Measurements from ENCODE around the gene PITPNC1.

The PITPNC1 gene

DNA sequence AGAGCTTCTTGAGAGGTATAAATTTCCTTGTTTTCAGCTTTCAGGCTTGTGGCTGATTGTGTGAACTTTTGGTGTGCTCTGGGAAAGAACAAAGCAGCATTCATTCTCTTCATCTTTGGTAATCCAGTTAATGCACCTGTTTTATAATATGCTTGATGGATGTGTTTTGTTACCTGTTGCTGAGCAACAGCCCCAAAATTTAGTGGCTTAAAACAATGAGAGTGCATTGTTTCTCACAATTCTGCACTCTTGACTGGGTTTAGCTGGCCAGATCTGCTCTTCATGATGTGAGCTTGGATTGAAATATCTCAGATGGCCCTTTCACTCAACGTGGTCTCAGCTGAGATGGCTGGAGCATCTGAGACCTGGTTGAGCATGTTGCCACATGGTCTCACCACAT, 281.9 kb downstream of the PITPNC1 start:
- no peaks in the 10 kb centered on the region for H3K27me3 Mint-ChIP-seq
- no peaks in the 10 kb centered on the region for H3K36me3 Mint-ChIP-seq (ENCODE audit: low read depth)
- intact Hi-C loops (cut with micrococcal nuclease): no loop called here
- H3K4me3 Mint-ChIP-seq: no peak overlapping the region
- H3K9me3 Mint-ChIP-seq: peaks cover 14% of the 10 kb centered on the region
- no peaks in the 10 kb centered on the region for H3K4me1 Mint-ChIP-seq (ENCODE audit: low read depth)
- no peak overlapping the region for H3K27ac Mint-ChIP-seq

- H3K4me3 Mint-ChIP-seq: no peak overlapping the region
- intact Hi-C loops (cut with micrococcal nuclease): no loop called here
- H3K27me3 Mint-ChIP-seq: no peaks in the 10 kb centered on the region
- peaks cover 14% of the 10 kb centered on the region for H3K9me3 Mint-ChIP-seq
- H3K4me1 Mint-ChIP-seq (ENCODE audit: low read depth): no peaks in the 10 kb centered on the region
- H3K36me3 Mint-ChIP-seq (ENCODE audit: low read depth): no peaks in the 10 kb centered on the region
- H3K27ac Mint-ChIP-seq: no peak overlapping the region
Measured at GRCh38 chr17:67662712-67663111, 285.6 kb downstream of the PITPNC1 start.

DNA sequence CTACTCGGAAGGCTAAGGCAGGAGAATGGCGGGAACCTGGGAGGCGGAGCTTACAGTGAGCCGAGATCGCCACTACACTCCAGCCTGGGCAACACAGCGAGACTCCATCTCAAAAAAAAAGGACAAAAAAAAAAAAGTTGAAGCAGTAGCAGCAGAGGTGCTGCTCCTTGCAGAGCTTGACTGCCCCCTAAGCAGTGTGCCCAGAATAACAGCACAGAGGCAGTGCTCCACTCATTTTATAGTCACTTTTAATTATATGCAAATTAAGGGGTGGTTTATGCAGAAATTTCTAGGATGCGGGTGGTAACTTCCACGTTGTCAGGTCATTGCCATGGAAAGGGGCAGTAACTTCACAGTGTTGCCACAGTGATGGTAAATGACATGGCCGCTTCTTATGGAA, 286.4 kb downstream of the PITPNC1 start:
- no peaks in the 10 kb centered on the region for H3K27me3 Mint-ChIP-seq
- intact Hi-C loops (cut with micrococcal nuclease): no loop called here

DNA sequence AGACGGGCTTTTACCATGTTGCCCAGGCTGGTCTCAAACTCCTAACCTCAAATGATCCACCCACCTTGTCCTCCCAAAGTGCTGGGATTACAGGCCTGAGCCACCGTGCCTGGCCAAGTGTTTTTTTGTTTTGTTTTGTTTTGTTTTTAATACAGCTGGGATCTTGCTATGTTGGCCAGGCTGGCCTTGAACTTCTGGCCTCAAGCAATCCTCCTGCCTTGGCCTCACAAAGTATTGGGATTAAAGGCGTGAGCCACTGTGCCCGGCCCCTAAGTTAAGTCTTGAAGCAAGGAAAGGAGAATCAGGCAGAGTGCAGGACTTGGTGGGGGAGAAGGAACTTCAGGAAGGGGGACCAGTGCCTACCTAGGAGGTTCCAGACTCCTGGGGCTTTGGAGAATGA, 288.9 kb downstream of the PITPNC1 start:
- Mint-ChIP-seq H3K4me3 (no peak overlapping the region), H3K9me3 (no peaks in the 10 kb centered on the region), H3K27me3 (no peaks in the 10 kb centered on the region), H3K27ac (no peak overlapping the region), H3K4me1 (ENCODE audit: low read depth) (no peaks in the 10 kb centered on the region), H3K36me3 (ENCODE audit: low read depth) (peaks cover 8% of the 10 kb centered on the region)
- intact Hi-C loops (cut with micrococcal nuclease): no loop called here

More for the DNA sequence above, 286.4 kb downstream of the PITPNC1 start:
- Mint-ChIP-seq H3K36me3 (ENCODE audit: low read depth) (no peaks in the 10 kb centered on the region), H3K9me3 (peaks cover 7% of the 10 kb centered on the region), H3K4me3 (no peak overlapping the region), H3K27ac (no peak overlapping the region), H3K4me1 (ENCODE audit: low read depth) (no peaks in the 10 kb centered on the region)

DNA sequence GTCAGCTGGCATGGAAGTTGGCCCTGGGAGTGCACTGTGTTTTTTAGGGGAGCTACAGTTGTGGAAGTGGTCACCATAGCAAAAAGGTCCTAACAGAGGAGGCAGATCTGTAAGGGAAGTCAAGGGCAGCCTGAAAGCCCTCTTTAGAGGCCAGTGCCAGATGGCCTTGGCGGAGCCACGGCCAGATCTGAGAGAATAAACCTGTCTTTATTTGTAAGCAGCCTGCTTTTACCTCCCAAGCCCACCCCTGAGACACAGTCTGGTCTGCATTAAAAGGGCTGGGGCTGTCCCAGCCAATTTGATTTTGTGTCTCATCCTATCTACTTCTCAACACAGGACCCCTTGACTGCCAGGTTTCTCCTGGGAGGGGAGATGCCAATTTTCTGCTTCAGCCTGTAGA, 289.6 kb downstream of the PITPNC1 start:
- no peaks in the 10 kb centered on the region for H3K9me3 Mint-ChIP-seq
- H3K4me3 Mint-ChIP-seq: no peak overlapping the region
- no peaks in the 10 kb centered on the region for H3K27me3 Mint-ChIP-seq
- no peaks in the 10 kb centered on the region for H3K4me1 Mint-ChIP-seq (ENCODE audit: low read depth)
- no peak overlapping the region for H3K27ac Mint-ChIP-seq
- peaks cover 8% of the 10 kb centered on the region for H3K36me3 Mint-ChIP-seq (ENCODE audit: low read depth)
- intact Hi-C loops (cut with micrococcal nuclease): no loop called here

DNA sequence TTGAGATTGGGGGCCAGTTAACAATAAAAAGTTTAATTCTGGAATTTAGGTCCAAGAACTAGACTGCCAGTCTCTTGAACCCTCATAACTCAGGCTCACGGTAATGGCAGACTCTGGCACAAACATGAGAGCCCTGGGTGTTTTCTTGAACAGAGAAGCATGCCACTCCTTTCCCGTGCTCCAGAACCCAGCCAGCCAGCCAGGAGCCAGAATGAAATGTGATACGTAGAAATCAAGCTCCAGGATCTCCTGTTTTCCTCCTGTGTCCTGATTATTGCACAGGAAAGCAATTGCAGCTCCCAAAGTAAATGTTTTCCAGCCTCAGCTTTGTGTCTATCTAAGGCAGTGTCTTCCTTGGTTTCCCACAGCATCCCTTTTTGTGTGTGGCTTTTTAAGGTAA, 294.4 kb downstream of the PITPNC1 start:
- Mint-ChIP-seq H3K4me3 (no peak overlapping the region), H3K4me1 (ENCODE audit: low read depth) (no peaks in the 10 kb centered on the region), H3K36me3 (ENCODE audit: low read depth) (peaks cover 14% of the 10 kb centered on the region), H3K27me3 (no peaks in the 10 kb centered on the region), H3K9me3 (no peaks in the 10 kb centered on the region), H3K27ac (no peak overlapping the region)
- intact Hi-C loops (cut with micrococcal nuclease): no loop called here

GRCh38 chr17:67672592-67673335, 295.7 kb downstream of the PITPNC1 start:
- Mint-ChIP-seq H3K9me3 (no peaks in the 10 kb centered on the region), H3K4me1 (ENCODE audit: low read depth) (no peaks in the 10 kb centered on the region), H3K27me3 (no peaks in the 10 kb centered on the region), H3K4me3 (no peak overlapping the region), H3K36me3 (ENCODE audit: low read depth) (peaks cover 23% of the 10 kb centered on the region), H3K27ac (no peak overlapping the region)
- intact Hi-C loops (cut with micrococcal nuclease): no loop called here

DNA sequence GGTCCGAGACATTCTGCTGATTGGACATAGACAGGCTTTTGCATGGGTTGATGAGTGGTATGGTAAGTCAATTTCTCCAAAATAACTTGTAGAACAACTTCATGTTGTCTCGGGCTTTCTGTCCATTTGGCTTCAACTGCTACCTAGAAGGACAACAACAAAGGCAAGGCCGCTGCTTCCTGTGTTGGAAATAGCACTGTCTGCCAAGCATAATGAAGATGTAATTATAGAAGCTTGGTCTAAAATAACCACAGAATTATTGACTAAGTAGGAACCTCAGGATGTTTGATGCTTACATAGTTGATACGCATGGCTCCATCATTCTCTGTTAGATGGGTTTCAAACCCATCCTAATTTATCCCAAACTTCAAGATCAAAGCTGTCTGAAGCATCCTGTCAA, 298.4 kb downstream of the PITPNC1 start:
- no peaks in the 10 kb centered on the region for H3K27me3 Mint-ChIP-seq
- no peak overlapping the region for H3K27ac Mint-ChIP-seq
- intact Hi-C loops (cut with micrococcal nuclease): no loop called here
- H3K4me1 Mint-ChIP-seq (ENCODE audit: low read depth): no peaks in the 10 kb centered on the region
- no peak overlapping the region for H3K4me3 Mint-ChIP-seq
- H3K36me3 Mint-ChIP-seq (ENCODE audit: low read depth): peaks cover 14% of the 10 kb centered on the region
- no peaks in the 10 kb centered on the region for H3K9me3 Mint-ChIP-seq

- Mint-ChIP-seq H3K27me3 (no peaks in the 10 kb centered on the region), H3K36me3 (ENCODE audit: low read depth) (peaks cover 14% of the 10 kb centered on the region), H3K27ac (no peak overlapping the region), H3K4me3 (no peak overlapping the region), H3K4me1 (ENCODE audit: low read depth) (no peaks in the 10 kb centered on the region), H3K9me3 (no peaks in the 10 kb centered on the region)
- intact Hi-C loops (cut with micrococcal nuclease): no loop called here
Measured at GRCh38 chr17:67676305-67676704, 299.2 kb downstream of the PITPNC1 start.

DNA sequence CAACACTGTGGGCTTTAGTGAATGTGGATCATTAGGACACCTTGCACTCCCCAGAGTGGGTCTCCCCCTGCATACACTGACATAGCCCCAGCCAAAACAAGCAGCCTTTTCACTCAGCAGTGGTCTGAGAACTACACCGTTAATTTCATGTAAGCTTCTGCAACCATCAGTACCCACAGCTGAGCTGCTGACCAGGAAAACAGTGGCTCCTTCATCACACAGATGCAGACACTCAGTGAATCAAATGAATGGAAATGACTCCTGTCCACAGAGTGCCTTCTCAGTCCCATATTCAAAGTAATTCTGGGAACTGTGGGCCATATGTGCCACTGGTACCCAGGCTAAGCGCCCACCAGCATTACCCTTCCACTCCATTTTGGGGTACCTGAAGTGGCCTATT, 301.3 kb downstream of the PITPNC1 start:
- intact Hi-C loops (cut with micrococcal nuclease): no loop called here

DNA sequence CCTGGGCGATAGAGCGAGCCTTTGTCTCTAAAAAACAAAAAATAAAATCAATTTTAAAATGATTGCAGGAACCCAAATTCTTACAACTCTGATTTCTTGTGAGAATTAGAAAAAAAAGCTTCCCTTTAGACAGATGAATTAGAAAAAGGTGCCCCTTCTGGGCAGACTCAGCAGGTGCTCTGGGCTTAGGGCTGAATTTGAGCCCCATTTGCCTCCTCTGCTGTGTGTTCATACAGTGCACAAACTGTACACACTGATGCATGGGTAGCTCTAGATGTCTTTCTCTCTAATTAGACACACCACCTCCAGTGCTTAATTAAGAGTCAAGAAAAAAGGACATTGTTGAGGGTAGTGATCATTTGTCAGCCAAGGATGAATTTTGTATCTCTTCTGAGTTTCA, 302.1 kb downstream of the PITPNC1 start:
- H3K9me3 Mint-ChIP-seq: no peaks in the 10 kb centered on the region
- no peaks in the 10 kb centered on the region for H3K4me1 Mint-ChIP-seq (ENCODE audit: low read depth)
- H3K4me3 Mint-ChIP-seq: no peak overlapping the region
- H3K27me3 Mint-ChIP-seq: no peaks in the 10 kb centered on the region
- H3K27ac Mint-ChIP-seq: no peak overlapping the region
- peaks cover 14% of the 10 kb centered on the region for H3K36me3 Mint-ChIP-seq (ENCODE audit: low read depth)
- intact Hi-C loops (cut with micrococcal nuclease): no loop called here

More for the DNA sequence above, 301.3 kb downstream of the PITPNC1 start:
- H3K4me3 Mint-ChIP-seq: no peak overlapping the region
- peaks cover 14% of the 10 kb centered on the region for H3K36me3 Mint-ChIP-seq (ENCODE audit: low read depth)
- H3K27me3 Mint-ChIP-seq: no peaks in the 10 kb centered on the region
- H3K27ac Mint-ChIP-seq: no peak overlapping the region
- H3K4me1 Mint-ChIP-seq (ENCODE audit: low read depth): no peaks in the 10 kb centered on the region
- H3K9me3 Mint-ChIP-seq: no peaks in the 10 kb centered on the region

GRCh38 chr17:67679721-67680120, 302.6 kb downstream of the PITPNC1 start:
- Mint-ChIP-seq H3K27me3 (no peaks in the 10 kb centered on the region), H3K9me3 (no peaks in the 10 kb centered on the region), H3K4me3 (no peak overlapping the region), H3K27ac (no peak overlapping the region), H3K4me1 (ENCODE audit: low read depth) (no peaks in the 10 kb centered on the region), H3K36me3 (ENCODE audit: low read depth) (peaks cover 14% of the 10 kb centered on the region)
- intact Hi-C loops (cut with micrococcal nuclease): no loop called here

GRCh38 chr17:67680445-67681224, 303.6 kb downstream of the PITPNC1 start:
- H3K27me3 Mint-ChIP-seq: no peaks in the 10 kb centered on the region
- H3K36me3 Mint-ChIP-seq (ENCODE audit: low read depth): peaks cover 14% of the 10 kb centered on the region
- no peaks in the 10 kb centered on the region for H3K4me1 Mint-ChIP-seq (ENCODE audit: low read depth)
- intact Hi-C loops (cut with micrococcal nuclease): no loop called here
- H3K27ac Mint-ChIP-seq: no peak overlapping the region
- no peaks in the 10 kb centered on the region for H3K9me3 Mint-ChIP-seq
- H3K4me3 Mint-ChIP-seq: no peak overlapping the region

GRCh38 chr17:67682196-67682595, 305.1 kb downstream of the PITPNC1 start:
- H3K4me1 Mint-ChIP-seq (ENCODE audit: low read depth): no peaks in the 10 kb centered on the region
- intact Hi-C loops (cut with micrococcal nuclease): no loop called here
- no peaks in the 10 kb centered on the region for H3K27me3 Mint-ChIP-seq
- peaks cover 9% of the 10 kb centered on the region for H3K36me3 Mint-ChIP-seq (ENCODE audit: low read depth)
- no peak overlapping the region for H3K4me3 Mint-ChIP-seq
- no peak overlapping the region for H3K27ac Mint-ChIP-seq
- no peaks in the 10 kb centered on the region for H3K9me3 Mint-ChIP-seq
